ENCODE results near the gene ADH6. TPM values are rescaled to one million over a fixed set of nuclear protein-coding genes. Genes with fewer than 3 reads are reported as not detected.

The ADH6 gene
- polyA plus RNA-seq, 2 of the 4 experiments (the other 2 are of a cell fraction) = 0.72 TPM; not detected in 1

DNA sequence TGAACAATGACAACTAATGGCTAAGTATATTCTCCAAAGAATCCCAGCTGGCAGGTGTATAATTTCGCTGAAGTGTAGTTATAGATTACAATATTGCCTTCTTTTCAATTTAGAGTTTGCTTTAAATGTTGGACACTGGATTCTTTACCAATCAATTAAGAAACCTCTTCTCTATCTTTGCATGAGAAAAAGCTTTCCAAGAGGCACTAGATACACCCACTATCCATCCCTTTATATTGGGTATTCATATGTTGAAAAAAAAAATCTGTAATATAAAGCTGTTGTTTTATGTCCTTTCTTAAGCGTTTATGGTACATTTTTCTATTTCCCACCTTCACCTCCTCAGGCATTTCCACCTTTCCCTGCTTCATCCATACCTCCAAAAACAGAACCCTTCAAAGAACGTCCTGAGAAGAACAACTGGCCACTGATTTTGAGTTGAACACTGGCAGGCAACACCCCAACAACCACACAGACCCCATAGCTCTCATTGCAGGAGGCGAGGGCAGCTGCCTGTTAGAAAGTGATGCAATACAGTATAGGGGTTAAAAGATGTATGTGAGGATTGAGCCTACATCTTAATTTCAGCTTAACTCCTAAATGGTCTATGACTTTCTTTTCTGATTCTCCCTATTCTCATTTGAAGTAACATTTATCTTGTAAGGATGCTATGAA lies 11.8 kb downstream of the ADH6 start:
- no peaks in the 10 kb centered on the region for H3K9me3 ChIP-seq
- ChIA-PET POLR2A (no interaction called here), CTCF (no interaction called here)
- no peak for TF ChIP-seq ZNF302 (CRISPR knock-in tag; IDR thresholded peaks at IDR 0.05)
- no peak for TF ChIP-seq CBX2 (IDR thresholded peaks at IDR 0.05; ENCODE audit: borderline replicate concordance, low read depth)
- TF ChIP-seq POLR2A (IDR thresholded peaks at IDR 0.05; ENCODE audit: low read length) = no peak
- no peak for TF ChIP-seq RAD21 (conservative IDR thresholded peaks at IDR 0.05 in 1 of 2, IDR thresholded peaks at IDR 0.05 in 1 of 2)
- TF ChIP-seq PBX3 (IDR thresholded peaks at IDR 0.05) = no peak
- no peak for FAIRE-seq
- no peak for DNase-seq (ENCODE audit: low read depth in 1 of 2, low spot score in 1 of 2)
- H3K4me1 ChIP-seq = no peaks in the 10 kb centered on the region
- H3K4me2 ChIP-seq = no peak overlapping the region
- ATAC-seq = no peak
- 34% methylated on average over 4 of the region's 4 CpGs for WGBS (ENCODE audit: missing lambda C conversion rate)
- no peak overlapping the region for H3K27ac ChIP-seq
- H3K4me3 ChIP-seq = no peak overlapping the region

DNA sequence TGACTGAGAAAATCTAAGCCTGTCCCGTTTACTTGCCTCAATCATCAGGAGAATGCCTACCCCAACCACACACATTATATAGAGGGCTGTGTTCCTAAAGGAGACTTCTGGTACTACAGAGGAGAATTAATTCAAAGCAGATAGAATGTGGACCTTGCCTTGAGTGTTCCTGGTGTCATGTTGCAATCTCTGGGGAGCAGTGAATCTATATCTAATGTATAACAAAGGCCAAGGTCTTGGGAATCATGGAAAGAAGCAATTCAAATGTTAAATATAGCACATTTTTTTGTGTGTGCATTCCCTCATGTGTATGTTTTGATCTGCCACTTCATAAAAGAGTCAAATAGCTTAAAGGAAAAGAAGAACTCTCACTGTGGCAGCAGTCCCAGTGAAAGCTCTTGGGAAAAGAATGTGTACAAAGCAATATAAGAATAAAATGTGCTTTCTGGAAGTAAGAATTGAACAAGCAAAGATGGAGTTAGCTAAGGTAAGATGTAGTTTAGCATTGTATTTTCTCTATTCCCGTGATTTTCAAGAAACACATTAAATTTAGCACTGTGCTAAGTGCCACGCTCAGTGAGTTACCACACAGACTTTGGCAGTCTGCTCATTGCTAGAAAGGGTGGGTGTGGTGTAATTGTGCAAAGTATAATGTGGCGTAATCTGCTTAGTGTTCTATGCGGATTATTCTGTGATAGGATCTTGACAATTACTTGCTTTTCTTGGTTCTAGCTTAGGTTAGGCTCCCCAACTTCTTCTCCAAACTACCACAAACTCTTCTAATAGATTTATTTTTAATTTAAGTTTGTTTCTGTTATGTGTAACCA lies 13.7 kb downstream of the ADH6 start:
- no peak for TF ChIP-seq RNF2 (IDR thresholded peaks at IDR 0.05; ENCODE audit: borderline replicate concordance, low read depth)
- no peak for TF ChIP-seq ZSCAN20 (CRISPR knock-in tag; IDR thresholded peaks at IDR 0.05)
- no peak for TF ChIP-seq MYC (IDR thresholded peaks at IDR 0.05; ENCODE audit: borderline replicate concordance, low read length)
- Histone ChIP-seq H3K4me3 (no peak overlapping the region), H3K27ac (no peak overlapping the region), H3K9me3 (no peaks in the 10 kb centered on the region), H3K4me1 (no peaks in the 10 kb centered on the region), H3K4me2 (no peak overlapping the region)
- ATAC-seq = no peak
- POLR2A ChIA-PET = no interaction called here
- no peak for FAIRE-seq
- WGBS (ENCODE audit: missing lambda C conversion rate) = 40% methylated on average over 5 of the region's 5 CpGs
- no peak for DNase-seq (ENCODE audit: low read depth in 1 of 2, low spot score in 1 of 2)
- CTCF ChIA-PET = no interaction called here

DNA sequence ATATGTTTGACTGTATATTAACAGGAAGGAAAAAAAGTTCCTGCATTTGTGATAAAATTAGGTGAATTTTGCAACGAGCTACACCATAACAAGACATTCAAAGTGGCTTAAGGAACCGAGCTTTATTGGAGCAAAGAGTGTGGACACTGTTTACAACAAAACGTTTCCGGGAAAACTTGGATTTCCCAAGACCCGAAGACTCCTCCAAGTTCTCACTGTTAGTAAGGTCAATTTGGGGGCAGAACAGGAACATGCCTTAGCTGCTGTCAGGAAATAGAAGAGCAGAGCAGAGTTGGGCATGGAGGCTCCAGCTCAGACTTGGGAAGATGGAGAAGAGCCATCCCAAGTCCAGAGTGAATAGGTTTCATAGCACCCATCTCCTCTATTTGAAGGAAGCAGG lies 16.5 kb downstream of the ADH6 start:
- no peak for TF ChIP-seq SMC3 (IDR thresholded peaks at IDR 0.05)
- no peak for TF ChIP-seq NR3C1 (IDR thresholded peaks at IDR 0.05)
- TF ChIP-seq BCL3 (IDR thresholded peaks at IDR 0.05) = no peak
- TF ChIP-seq MAZ (IDR thresholded peaks at IDR 0.05; ENCODE audit: borderline replicate concordance, low read depth, low read length) = no peak
- TF ChIP-seq JUN (IDR thresholded peaks at IDR 0.05) = no peak
- TF ChIP-seq POLR2A (IDR thresholded peaks at IDR 0.05; ENCODE audit: low read length) = no peak
- TF ChIP-seq RCOR1 (IDR thresholded peaks at IDR 0.05; ENCODE audit: low read depth, low read length) = no peak
- TF ChIP-seq PBX3 (IDR thresholded peaks at IDR 0.05) = no peak
- no peak for TF ChIP-seq CHD4 (IDR thresholded peaks at IDR 0.05; ENCODE audit: borderline replicate concordance)
- no peak for TF ChIP-seq TP53 (CRISPR knock-in tag; IDR thresholded peaks at IDR 0.05)
- no peak for TF ChIP-seq POLR2AphosphoS2 (conservative IDR thresholded peaks at IDR 0.05; ENCODE audit: low read length)
- TF ChIP-seq RARB (CRISPR knock-in tag; IDR thresholded peaks at IDR 0.05) = no peak
- no peak for TF ChIP-seq FOSL2 (IDR thresholded peaks at IDR 0.05)
- no peak for TF ChIP-seq FOSL2 (CRISPR knock-in tag; IDR thresholded peaks at IDR 0.05)
- TF ChIP-seq CEBPB (IDR thresholded peaks at IDR 0.05) = no peak
- no peak for TF ChIP-seq EP300 (IDR thresholded peaks at IDR 0.05)
- TF ChIP-seq NFE2L2 (conservative IDR thresholded peaks at IDR 0.05; ENCODE audit: low read length) = no peak
- TF ChIP-seq JUNB (IDR thresholded peaks at IDR 0.05) = no peak
- TF ChIP-seq HES2 (IDR thresholded peaks at IDR 0.05) = no peak
- no peak for TF ChIP-seq HEYL (CRISPR knock-in tag; IDR thresholded peaks at IDR 0.05)
- H3K27ac ChIP-seq = no peak overlapping the region
- H3K4me1 ChIP-seq = no peaks in the 10 kb centered on the region
- DNase-seq (ENCODE audit: low read depth in 1 of 2, low spot score in 1 of 2) (no peak), ATAC-seq (no peak), FAIRE-seq (no peak)
- POLR2A ChIA-PET = no interaction called here
- WGBS (ENCODE audit: missing lambda C conversion rate) = 5% methylated on average over 5 of the region's 5 CpGs
- no peak overlapping the region for H3K4me2 ChIP-seq
- no peak overlapping the region for H3K4me3 ChIP-seq
- CTCF ChIA-PET = interaction anchor here (0.5 to 1.4 kb wide), 2 partner anchors 175 to 261 kb away, joined by 3 to 4 read pairs; no protein-coding TSS in a partner anchor
- H3K9me3 ChIP-seq = no peaks in the 10 kb centered on the region
